Left lung (tissue), 10 donors: Measurements from ENCODE around the gene SLC16A6. TPM values are rescaled to one million over a fixed set of nuclear protein-coding genes. Genes with fewer than 3 reads are reported as not detected.
"Not testable (repeated sequence)": the region's sequence is repeated elsewhere in the genome, so short reads cannot be mapped to it uniquely, and the experiment has no call there.

Source experiments
- ATAC-seq: fragments of 200-7000 bp; cut with Tn5 transposase; one replicate; pipeline ENCODE4 v1.9.1; 2020; ENCODE audit warnings: moderate library complexity
- DNase-seq, 4 donors: peaks; one replicate each; pipeline ENCODE4 v3.0.0-alpha.2; 2013 to 2020
- H3K27ac ChIP-seq, 2 donors: fragments of 200-600 bp; sonication (generic) in 1 of 2; one replicate each; pipeline versions ENCODE4 v1.5.0 to v1.8.0; 2020 to 2021
- H3K27me3 ChIP-seq, 2 donors: fragments of 200-600 bp; sonication (generic) in 1 of 2; one replicate each; pipeline versions ENCODE4 v1.5.0 to v1.8.0; 2020 to 2021
- H3K36me3 ChIP-seq, 2 donors: fragments of 200-600 bp; sonication (generic) in 1 of 2; one replicate each; pipeline versions ENCODE4 v1.5.0 to v1.8.0; 2020 to 2021
- H3K4me1 ChIP-seq, 2 donors: fragments of 200-600 bp; one replicate each; pipeline ENCODE4 v1.8.0; 2021
- H3K4me3 ChIP-seq, 2 donors: fragments of 200-600 bp; sonication (generic) in 1 of 2; one replicate each; pipeline versions ENCODE4 v1.5.0 to v1.8.0; 2020 to 2021; ENCODE audit warnings: mild to moderate bottlenecking in 1 of 2
- H3K9me3 ChIP-seq, 2 donors: fragments of 200-600 bp; sonication (generic) in 1 of 2; one replicate each; pipeline versions ENCODE4 v1.5.0 to v1.8.0; 2020 to 2021
- CTCF ChIP-seq, 2 donors: fragments of 200-600 bp; sonication (generic) in 1 of 2; IDR thresholded peaks; one replicate each; pipeline versions ENCODE4 v1.5.0 to v1.8.0; 2021; ENCODE audit warnings: antibody characterized with exemption in 2 of 2
- intact Hi-C, 2 donors: fragments of 100-400 bp; cut with DNase I; formaldehyde crosslinking; loops; one replicate each; pipeline versions ENCODE4 v1.11.2 to v1.14.2; 2022
- polyA plus RNA-seq, 6 donors: library from polyadenylated mRNA; unstranded; fragments of 120-200 nt; gene quantifications; one replicate each; pipeline ENCODE4 v1.2.1, GENCODE V29; 2013; ENCODE audit not compliant: insufficient read length in 6 of 6
- total RNA-seq, 2 donors: library from RNA; stranded (reverse); fragmentation: NEBNext Ultra II Directional; extraction: Animal tissue kit (Norgen Biotek cat#: 25700); gene quantifications; one replicate each; pipeline ENCODE4 v1.2.1, GENCODE V29; 2021
- donor health status: DM: no; HTN: yes; CAD: no.
- donor health status: DM: no; HTN: no; CAD: no.

The SLC16A6 gene
- total and polyA plus RNA-seq, 8 donors: 0.47 to 10.5 (median 0.87) TPM

GRCh38 chr17:68288804-68289203, 2.1 kb downstream of the SLC16A6 start:
- intact Hi-C loops: no loop called here
- DNase-seq (peak in 1 of 4 donors; percentile 40), ATAC-seq (no peak)
- Histone ChIP-seq H3K27me3 (peaks cover 21 to 40% of the 10 kb centered on the region in 2 donors), H3K27ac (peak overlapping the region; percentile 89 to 99), H3K9me3 (no peaks in the 10 kb centered on the region), H3K36me3 (no peaks in the 10 kb centered on the region), H3K4me1 (peaks cover 13 to 51% of the 10 kb centered on the region in 2 donors), H3K4me3 (peak overlapping the region in 1 of 2 donors; percentile 66)
- TF ChIP-seq CTCF (IDR thresholded peaks at IDR 0.05): peak in 1 of 2 donors; percentile 34

- Histone ChIP-seq H3K4me1 (peaks cover 13 to 51% of the 10 kb centered on the region in 2 donors), H3K27me3 (peaks cover 19 to 36% of the 10 kb centered on the region in 2 donors), H3K27ac (peak overlapping the region; percentile 89 to 99), H3K36me3 (no peaks in the 10 kb centered on the region), H3K4me3 (peak overlapping the region in 1 of 2 donors; percentile 66), H3K9me3 (no peaks in the 10 kb centered on the region)
- intact Hi-C loops: no loop called here
- ATAC-seq (no peak), DNase-seq (no peak)
- TF ChIP-seq CTCF (IDR thresholded peaks at IDR 0.05): no peak
Measured at GRCh38 chr17:68288375-68288774, 2.6 kb downstream of the SLC16A6 start.

GRCh38 chr17:68281965-68282364, 9.0 kb downstream of the SLC16A6 start:
- H3K9me3 ChIP-seq, H3K4me3 ChIP-seq, H3K27me3 ChIP-seq, H3K27ac ChIP-seq, DNase-seq, H3K4me1 ChIP-seq, ATAC-seq, intact Hi-C loops: not testable (repeated sequence)
- peaks cover 0 to 14% of the 10 kb centered on the region in 2 donors for H3K36me3 ChIP-seq

GRCh38 chr17:68277807-68278206, 13.1 kb downstream of the SLC16A6 start:
- Histone ChIP-seq H3K27me3 (no peaks in the 10 kb centered on the region), H3K4me1 (no peaks in the 10 kb centered on the region), H3K27ac (no peak overlapping the region), H3K36me3 (peaks cover 0 to 30% of the 10 kb centered on the region in 2 donors), H3K4me3 (no peak overlapping the region), H3K9me3 (peaks cover 0 to 8% of the 10 kb centered on the region in 2 donors)
- intact Hi-C loops: loop anchor here in 1 of 2 donors (10.0 kb wide), 1 partner anchor 127 kb away; no protein-coding TSS in a partner anchor
- ATAC-seq (no peak), DNase-seq (no peak)
- no peak for TF ChIP-seq CTCF (IDR thresholded peaks at IDR 0.05)

GRCh38 chr17:68276339-68276738, 14.6 kb downstream of the SLC16A6 start:
- ATAC-seq, H3K27ac ChIP-seq, H3K4me3 ChIP-seq, H3K9me3 ChIP-seq, H3K27me3 ChIP-seq, H3K4me1 ChIP-seq, DNase-seq: not testable (repeated sequence)
- peaks cover 0 to 45% of the 10 kb centered on the region in 2 donors for H3K36me3 ChIP-seq
- intact Hi-C loops: loop anchor here in 1 of 2 donors (10.0 kb wide), 1 partner anchor 128 kb away; no protein-coding TSS in a partner anchor

- no peak for ATAC-seq
- Histone ChIP-seq H3K27me3 (no peaks in the 10 kb centered on the region), H3K36me3 (peaks cover 0 to 60% of the 10 kb centered on the region in 2 donors), H3K27ac (no peak overlapping the region), H3K4me1 (no peaks in the 10 kb centered on the region), H3K9me3 (peaks cover 0 to 8% of the 10 kb centered on the region in 2 donors), H3K4me3 (no peak overlapping the region)
- intact Hi-C loops: loop anchor here in 1 of 2 donors (10.0 kb wide), 1 partner anchor 131 kb away; no protein-coding TSS in a partner anchor
- DNase-seq: no peak
- TF ChIP-seq CTCF (IDR thresholded peaks at IDR 0.05): no peak
Measured at GRCh38 chr17:68273722-68274121, 17.2 kb downstream of the SLC16A6 start.

GRCh38 chr17:68265833-68266232, 25.1 kb downstream of the SLC16A6 start:
- DNase-seq, H3K27ac ChIP-seq, H3K4me3 ChIP-seq, H3K27me3 ChIP-seq, H3K9me3 ChIP-seq, intact Hi-C loops: not testable (repeated sequence)
- ATAC-seq: peak; percentile 60
- H3K36me3 ChIP-seq: peaks cover 0 to 13% of the 10 kb centered on the region in 2 donors
- peaks cover 3 to 11% of the 10 kb centered on the region in 2 donors for H3K4me1 ChIP-seq
